Left renal cortex interstitium (tissue), 4 donors: ENCODE data around the gene RHBG. TPM values are rescaled to one million over a fixed set of nuclear protein-coding genes. Genes with fewer than 3 reads are reported as not detected.
"Not testable (repeated sequence)": the region's sequence is repeated elsewhere in the genome, so short reads cannot be mapped to it uniquely, and the experiment has no call there.

Experiments used
- DNase-seq, 4 donors: peaks; one replicate each; pipeline ENCODE4 v3.0.0-alpha.2; 2013; ENCODE audit warnings: low read depth in 4 of 4, low spot score in 2 of 4, missing footprints in 1 of 4
- polyA plus RNA-seq, 4 donors: library from polyadenylated mRNA; unstranded; fragments of 120-200 nt; gene quantifications; one replicate each; pipeline ENCODE4 v1.2.1, GENCODE V29; 2013; ENCODE audit not compliant: insufficient read length in 4 of 4

The RHBG gene
- polyA plus RNA-seq, 4 donors: 8.0 to 24.3 (median 17.0) TPM

DNA sequence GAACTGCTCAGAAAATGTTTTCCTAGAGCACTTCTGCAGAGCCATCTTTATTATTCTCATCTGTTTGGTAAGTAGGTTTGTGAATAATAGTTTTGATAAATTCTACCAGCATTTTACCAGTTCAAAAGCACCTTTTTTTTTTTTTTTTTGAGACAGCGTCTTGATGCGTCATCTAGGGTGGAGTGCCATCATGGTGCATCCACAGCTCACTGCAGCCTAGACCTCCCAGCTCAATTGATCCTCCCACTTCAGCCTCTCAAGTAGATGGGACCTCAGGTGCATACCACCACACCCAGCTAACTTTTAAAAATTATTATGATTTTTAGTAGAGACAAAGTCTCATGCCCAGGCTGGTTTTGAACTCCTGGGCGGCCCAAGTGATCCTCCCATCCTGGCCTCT lies 9.8 kb upstream of the RHBG start:
- DNase-seq: no peak

DNA sequence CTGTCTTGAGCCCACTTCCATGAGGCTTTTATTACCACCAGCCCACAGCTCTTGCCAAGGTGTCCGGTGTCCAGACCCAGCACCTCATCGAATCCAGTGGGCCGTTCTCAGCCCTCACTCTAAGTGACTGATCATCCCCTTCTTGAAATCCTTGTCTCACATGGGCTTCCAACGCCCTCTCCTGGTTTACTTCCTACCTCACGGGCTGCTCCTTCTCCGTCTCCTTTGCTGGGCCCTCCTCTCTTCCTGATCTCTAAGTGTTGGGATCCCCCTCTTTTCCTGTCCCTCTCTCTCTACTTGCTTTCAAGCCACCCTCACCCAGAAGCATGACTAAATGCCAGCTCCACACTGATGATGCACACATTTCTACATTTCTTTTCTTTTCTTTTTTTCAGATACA lies 9.0 kb upstream of the RHBG start:
- no peak for DNase-seq

DNA sequence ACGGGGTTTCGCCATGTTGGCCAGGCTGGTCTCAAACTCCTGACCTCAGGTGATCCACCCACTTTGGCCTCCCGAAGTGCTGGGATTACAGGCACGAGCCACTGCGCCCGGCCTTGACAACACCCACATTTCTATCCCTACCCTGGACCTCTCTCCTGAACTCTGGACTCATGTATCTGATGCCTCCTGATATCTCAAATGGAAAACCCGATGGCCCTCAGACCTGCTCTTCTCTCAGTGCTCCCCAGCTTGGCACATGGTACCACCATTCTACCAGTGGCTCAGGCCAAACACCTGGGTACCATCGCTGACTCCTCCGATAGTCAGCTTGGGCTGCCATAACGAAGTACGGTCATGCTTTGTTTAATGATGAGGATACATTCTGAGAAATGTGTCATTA lies 8.5 kb upstream of the RHBG start:
- DNase-seq: no peak

DNA sequence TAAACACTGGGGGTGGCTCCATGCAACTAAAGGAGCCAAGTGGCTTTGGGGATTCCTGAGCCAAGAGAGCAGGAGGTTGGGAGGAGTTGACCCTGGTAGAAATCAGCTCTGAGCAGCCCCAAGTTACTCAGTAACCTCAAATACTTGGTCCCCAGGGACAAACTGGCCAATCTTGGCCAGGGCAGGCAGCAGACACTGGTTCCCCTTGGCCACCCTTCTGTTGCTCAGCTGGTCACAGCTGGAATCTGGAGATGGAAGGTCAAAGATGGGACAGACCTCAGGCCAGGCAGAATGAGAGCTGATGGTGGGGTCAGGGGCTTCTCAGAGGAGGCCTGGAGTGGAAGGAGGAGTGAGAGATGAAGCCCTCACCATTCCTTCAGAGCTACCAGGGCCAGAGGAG lies 3.3 kb upstream of the RHBG start:
- DNase-seq: no peak

DNA sequence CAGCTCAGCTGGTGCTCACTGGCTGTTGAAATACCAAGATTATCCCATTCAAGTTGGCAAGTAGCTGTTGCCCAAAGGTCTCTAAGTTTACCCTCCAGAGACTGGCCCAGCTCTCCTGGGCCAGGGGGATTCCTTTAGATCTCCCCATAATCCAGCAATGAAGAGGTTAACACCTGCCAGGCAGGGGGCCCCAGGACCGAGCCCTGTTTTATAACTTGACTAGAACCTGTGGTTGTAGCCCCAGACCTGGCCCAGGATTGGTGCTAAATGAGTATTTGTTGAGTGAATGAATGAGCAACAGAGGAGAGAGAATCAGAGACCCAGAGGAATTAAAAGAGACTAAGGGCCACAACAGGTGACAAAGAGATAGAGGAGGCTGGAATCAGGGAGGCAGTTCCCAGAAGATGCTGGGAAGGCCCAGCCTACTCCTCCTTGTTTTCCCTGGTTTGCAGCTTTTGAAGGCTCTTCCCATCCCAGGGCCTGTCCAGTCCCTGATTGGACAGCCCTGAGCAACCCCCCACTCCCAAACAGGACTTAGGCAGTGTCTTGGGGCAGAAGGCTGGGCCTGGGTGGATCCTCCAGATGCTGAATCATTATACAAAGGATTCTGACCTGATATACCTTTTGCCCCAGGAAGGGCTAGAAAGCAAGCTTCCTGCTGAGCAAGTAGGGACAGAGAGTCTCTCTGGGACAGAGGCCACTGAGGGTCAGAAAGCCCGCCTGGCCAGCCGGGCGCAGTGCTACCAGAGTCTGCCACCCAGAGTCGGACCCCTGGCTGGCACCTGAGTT lies 2.4 kb upstream of the RHBG start:
- no peak for DNase-seq

DNA sequence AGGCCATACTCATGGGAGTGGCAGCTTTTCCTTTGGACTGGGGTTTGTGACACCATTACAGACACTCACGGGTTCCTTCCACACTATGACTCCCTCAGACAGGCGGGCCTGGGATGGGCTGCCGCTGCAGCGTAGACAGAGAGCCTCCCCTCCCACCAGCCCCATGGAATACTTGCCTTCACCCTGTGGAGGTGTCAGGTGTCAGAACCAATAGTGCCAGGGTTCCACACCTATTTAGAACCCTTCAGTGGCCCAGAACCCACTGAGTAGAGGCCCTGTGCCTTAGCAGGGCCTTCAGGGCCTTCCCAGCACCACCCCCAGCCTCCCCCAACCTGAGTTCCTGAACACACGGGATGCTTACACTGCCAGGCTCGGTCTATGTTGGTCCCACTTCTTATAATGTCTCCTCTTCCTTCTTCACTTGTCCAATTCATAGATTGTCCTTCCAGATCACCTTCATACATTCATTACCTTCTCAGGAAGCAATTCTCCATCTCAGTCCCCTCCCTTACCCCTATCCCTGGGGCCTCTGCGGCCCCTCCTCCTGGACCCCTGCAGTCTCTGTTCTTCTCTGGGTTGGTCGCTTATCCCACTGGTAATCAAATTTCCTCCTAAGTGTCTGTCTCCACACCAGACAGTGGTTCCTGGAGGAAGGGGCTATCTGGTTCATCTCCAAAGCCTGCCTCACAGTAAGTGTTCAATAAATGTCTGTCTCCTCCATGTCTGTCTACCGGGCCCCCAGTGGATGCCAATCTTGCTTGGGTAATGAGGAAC lies 1.4 kb upstream of the RHBG start:
- DNase-seq: no peak

DNA sequence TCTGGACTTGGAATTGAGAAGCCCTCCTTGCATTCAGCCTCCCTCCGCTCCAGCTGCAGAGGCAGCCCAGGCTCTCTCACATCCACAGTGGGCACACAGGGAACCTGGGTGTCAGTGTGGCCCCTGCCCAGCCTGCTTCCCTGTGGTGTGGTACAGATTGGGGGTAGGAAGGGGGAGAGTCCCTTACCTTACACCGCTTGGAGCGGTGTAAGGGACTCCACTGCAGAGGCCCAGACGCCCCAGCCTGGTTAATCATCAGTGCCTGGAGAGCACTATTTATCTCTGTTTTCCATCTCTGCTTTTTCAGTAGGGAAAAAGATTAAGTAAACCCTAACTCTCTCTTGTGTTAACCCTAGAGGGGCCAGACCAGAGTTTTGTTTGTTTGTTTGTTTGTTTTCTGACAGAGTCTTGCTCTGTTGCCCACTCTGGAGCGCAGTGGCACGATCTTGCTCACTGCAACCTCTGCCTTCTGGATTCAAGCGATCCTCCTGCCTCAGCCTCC lies 803 bp upstream of the RHBG start:
- no peak for DNase-seq

DNA sequence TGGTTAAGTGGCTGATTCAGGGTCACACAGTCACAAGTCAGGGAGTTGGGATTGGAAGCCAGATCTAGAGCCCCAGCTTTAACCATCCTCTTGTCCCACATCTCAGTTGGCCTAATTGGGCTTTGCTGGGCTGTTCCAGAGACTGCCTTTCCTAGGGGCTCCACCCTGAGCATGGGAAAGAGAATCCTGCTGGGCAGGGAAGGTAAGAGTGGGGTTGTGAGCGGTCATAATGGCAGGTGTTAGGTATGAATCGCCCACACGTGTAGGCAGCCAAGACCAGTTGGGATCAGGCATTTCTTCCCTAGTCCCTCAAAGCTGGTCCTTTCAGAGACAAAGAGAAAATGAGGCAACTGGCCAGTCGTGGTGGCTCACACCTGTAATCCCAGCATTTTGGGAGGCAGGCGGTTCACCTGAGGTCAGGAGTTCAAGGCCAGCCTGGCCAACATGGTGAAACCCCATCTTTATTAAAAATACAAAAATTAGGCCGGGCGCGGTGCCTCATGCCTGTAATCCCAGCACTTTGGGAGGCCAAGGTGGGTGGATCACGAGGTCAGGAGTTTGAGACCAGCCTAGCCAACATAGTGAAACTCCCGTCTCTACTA lies 775 bp downstream of the RHBG start:
- DNase-seq: not testable (repeated sequence)

DNA sequence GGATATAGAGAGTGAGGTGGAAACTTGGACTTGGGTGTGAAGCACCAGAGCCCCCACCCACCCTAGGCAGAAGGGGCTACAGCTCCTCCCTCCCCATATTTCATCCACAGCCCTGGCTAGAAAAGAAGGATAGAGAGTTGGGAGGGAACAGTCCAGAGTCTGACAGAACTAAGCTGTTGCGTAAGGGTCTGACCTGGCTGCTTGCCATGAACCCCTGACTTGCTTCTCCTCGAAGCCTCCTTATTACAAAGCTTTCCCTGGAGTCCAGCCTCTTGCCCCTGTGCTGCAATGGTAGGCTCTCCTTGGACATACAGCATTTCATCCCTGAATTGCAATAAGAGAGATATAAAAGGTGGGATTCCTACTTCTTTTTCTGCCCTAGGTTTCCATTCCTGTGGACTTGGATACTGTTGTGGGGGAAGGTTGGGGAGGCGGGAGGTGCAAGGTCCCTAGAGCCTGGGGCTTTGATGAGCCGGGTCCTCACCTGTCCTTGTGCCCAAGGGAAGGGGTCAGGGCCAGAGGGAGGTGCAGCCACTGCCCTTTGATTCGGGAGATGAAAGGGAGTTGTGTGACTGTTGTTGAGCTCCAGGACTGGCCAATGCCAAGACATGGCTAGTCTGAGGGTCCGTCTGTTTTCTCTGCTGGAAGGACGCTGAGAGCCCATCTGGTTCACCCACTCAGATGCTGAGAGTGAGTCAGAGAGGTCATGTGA lies 2.7 kb downstream of the RHBG start:
- DNase-seq: peak in 1 of 4 donors; percentile 56

DNA sequence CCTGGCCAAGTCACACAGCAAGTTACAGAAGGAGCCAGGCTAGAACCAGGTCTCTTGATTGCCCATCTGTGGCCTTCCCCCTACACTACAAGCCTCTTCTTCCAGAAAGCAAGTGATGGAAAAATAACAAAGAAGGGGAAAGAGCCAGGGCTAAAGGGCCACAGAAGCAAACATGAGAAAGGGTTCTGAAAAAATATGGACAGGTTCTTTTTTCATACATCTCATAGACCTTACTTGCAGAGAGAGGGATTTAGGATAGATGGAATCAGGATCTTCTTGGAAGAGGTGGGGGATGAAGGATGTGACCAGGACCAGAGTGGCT lies 3.2 kb downstream of the RHBG start:
- DNase-seq: no peak

DNA sequence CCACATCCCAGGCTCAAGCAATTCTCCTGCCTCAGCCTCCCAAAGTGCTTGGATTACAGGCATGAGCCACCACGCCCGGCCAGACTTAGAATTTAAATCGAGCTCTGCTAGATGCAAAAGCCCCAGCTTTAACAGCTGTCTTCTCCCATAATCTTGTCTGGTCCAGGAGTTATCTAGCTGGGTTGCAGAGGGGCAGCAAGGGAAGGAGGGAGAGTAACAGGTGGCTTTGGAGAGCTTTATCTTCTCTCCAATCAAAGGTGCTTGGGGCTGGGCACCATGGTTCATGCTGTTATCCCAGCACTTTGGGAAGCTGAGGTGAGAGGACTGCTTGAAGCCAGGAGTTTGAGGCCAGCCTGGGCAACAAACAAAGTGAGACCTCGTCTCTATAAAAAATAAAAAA lies 3.9 kb downstream of the RHBG start:
- DNase-seq: no peak

DNA sequence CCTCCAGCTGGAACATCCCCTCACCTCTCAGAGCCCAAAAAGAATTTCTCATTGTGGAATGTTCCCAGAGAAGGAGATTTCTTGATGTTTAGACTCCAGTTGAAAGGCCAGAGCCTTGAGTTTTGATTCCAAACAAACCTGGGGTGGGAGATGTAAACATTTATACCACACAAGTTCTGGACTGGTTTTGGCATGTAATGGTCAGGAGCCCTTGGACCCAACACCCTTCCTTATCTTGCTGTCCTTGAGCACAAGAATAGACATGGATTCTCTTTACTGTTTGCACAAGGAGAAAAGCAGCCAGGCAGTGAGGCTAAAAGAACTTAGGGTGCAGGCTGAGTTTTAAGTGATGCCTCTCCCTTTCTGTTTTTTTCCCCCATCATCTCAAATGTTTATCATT lies 4.5 kb downstream of the RHBG start:
- no peak for DNase-seq

DNA sequence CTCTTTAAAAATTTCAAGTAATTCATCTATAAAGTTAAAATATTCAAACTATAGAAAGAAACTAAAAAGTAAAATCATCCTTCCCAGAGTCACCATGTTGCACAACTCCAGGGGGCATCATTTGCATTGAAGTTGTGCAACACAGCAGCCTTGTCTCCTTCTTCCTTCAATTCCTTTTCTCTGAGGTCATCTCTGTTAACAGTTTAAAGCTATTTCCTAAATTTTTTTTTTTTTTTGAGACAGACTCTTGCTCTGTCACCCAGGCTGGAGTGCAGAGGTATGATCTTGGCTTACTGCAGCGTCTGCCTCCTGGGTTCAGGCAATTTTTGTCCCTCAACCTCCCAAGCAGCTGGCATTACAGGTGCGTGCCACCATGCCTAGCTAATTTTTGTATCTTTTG lies 7.1 kb downstream of the RHBG start:
- DNase-seq: no peak

DNA sequence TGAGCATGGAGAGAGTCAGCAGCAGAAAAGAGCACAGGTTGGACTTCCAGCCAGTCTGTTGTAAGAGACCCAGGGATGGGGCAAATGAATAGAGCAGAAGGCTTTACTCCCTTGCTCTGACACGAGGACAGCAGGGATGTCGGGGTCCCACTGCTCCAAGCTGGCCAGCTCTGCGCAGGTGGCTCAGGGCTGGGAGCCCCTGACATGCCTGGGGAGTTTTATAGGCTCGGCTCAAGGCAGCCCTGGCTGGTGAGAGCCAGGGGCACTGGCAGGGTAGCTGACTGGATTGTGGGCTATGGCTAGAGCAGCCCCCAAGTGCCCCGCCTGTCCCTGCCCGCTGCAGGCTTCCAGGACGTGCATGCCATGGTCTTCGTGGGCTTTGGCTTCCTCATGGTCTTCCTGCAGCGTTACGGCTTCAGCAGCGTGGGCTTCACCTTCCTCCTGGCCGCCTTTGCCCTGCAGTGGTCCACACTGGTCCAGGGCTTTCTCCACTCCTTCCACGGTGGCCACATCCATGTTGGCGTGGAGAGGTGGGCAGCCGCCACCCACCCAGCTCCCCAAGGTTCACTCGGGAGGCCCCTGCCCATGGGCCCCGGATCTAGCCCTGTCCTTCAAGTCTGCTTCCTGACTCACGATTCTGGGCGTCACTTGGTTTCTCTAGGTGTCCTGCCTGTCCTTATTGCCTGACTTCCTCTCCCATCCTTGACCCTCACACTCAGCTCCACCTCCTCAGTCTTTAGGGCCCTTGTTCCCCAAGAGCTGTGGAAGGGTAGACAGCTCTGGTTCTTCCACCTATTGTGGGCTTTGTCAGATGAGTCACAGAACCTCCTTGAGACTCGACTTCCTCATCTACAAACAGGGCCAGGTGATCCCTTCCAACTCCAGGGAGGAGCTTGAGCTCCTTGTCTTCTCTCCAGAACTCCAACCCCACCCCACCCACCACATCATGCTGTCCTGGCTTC lies 8.2 kb downstream of the RHBG start:
- no peak for DNase-seq

DNA sequence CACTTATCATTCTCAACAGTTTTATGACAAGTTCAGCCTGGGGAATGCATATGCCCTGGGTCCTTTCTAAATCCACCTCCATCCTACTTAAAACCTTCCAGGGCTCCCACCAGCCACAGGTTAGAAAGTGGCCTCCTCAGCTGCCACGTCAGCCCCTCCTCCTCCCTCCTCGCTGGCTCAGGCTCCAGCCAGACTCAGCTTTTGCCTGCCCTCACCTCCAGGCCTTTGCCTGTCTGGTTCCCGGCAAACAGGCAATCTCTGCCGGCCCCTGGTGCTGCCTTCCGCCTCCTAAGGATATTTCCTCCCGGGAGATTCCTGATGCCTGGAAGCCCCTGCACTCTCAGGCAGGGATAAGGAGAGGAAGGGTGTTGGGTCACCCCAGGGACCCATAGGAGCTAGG lies 9.5 kb downstream of the RHBG start:
- no peak for DNase-seq

DNA sequence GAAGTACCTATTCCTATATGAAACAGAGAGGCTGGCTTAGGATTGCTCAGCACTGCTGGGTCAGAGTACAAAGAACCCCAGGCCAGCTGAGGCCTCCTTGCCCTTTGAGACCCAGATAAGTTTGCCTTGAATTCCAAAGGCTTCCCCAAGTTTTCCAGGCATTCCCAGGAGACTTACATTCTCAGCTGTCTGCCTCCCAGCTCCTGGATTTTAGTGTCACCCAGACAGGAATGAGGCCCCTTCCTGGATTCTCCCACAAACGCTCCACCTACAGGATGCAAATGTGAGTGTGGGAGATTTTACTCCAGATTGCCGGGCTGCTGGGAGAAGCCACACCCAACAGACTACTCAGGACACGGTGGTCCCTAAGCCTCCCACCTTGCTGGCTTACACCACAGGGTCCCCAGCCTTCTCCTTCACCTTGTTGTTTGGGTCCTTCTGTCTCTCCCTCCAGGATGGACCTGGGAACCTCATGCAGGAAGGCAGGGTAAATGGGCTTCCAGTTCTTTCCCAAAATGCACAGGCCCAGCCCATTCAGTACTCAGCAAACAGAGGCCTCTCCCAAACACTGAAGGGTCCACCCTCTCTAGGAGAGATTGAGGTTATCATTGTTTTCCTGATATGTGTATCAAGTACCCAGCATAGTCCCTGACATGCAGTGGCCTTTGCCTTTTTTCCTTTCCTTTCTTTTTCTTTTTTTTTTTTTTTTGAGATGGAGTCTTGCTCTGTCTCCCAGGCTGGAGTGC lies 10.6 kb downstream of the RHBG start:
- DNase-seq: no peak

DNA sequence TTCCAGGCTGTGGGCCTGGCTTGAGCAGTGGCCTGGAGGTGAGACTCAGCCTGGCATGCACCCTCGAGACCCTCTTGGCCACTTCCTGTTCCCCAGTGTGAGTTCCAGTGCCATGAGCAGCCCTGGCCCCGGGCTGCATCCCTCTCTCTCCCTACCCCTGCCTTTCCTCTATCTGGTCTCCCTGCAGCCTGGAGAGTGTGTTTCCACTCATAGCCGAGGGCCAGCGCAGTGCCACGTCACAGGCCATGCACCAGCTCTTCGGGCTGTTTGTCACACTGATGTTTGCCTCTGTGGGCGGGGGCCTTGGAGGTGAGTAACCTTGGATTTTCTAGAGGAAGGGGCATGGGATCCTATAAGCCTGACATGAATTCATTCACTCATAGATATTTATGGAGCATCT lies 13.6 kb downstream of the RHBG start:
- DNase-seq: no peak

DNA sequence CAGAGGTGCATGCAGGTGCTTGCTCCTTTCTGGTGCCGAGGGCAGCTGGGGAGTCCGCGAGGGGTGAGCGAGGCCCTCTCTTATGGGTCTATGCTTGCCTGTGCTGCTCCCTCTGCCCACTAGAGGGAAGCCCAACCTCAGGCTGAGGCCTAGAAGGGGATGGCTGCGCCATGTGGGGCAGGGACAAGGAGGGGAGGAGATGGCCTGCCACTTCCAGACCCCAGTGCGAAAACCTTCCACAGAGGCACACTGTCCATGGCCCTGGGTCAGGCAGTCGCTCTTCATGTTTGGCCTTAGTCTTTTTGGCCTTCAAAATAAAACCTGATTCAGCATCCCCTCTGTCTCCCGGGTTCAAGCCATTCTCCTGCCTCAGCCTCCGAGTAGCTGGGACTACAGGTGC lies 14.0 kb downstream of the RHBG start:
- no peak for DNase-seq

DNA sequence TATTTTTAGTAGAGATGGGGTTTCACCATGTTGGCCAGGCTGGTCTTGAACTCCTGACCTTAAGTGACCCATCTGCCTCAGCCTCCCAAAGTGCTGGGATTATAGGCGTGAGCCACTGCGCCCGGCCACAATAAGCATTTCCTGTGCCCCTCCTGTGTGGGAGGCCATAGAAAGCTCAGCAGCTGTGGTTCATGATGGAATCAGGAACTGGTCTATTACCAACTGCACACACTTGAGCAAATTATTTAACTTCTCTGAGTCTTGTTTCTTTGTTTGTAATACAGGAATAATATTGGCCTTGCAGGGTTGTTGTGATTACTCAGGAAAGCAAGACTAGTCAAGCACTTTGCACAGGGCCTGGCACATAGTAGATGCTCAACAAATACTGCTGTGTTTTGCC lies 15.0 kb downstream of the RHBG start:
- DNase-seq: no peak
